ENCODE measurements around the gene SLIT3. TPM values are rescaled to one million over a fixed set of nuclear protein-coding genes. Genes with fewer than 3 reads are reported as not detected.

Gene SLIT3
- total and polyA plus RNA-seq, 4 donors: 4.6 to 48.5 (median 19.8) TPM

- no peak for ATAC-seq (ENCODE audit: insufficient read depth, low FRiP score)
- 80 to 86% methylated on average over 5 of the region's 5 CpGs for WGBS, 2 donors
Measured at GRCh38 chr5:169328401-169328800, 27.5 kb upstream of the SLIT3 start.

GRCh38 chr5:169325273-169325672, 24.3 kb upstream of the SLIT3 start:
- H3K27me3 ChIP-seq (ENCODE audit: control insufficient read depth in 3 of 3, insufficient read depth in 3 of 3, low read length in 2 of 3): no peaks in the 10 kb centered on the region
- no peak overlapping the region for H3K9ac ChIP-seq (ENCODE audit: insufficient read depth in 1 of 2, low read length in 2 of 2)
- 75 to 89% methylated on average over 2 of the region's 2 CpGs for WGBS, 2 donors
- DNase-seq (no peak), ATAC-seq (ENCODE audit: insufficient read depth, low FRiP score) (no peak)
- H3K4me1 ChIP-seq (ENCODE audit: control insufficient read depth in 5 of 5, insufficient read depth in 5 of 5, low read length in 5 of 5): no peaks in the 10 kb centered on the region
- H3K27ac ChIP-seq (ENCODE audit: low read depth in 1 of 2, low read length in 1 of 2): no peak overlapping the region
- no peaks in the 10 kb centered on the region for H3K36me3 ChIP-seq (ENCODE audit: control insufficient read depth in 4 of 4, insufficient read depth in 4 of 4, low read length in 4 of 4)
- no peak overlapping the region for H3K4me3 ChIP-seq
- TF ChIP-seq CTCF (IDR thresholded peaks at IDR 0.05; ENCODE audit: control extremely low read depth, extremely low read depth): no peak
- no peaks in the 10 kb centered on the region for H3K9me3 ChIP-seq (ENCODE audit: control insufficient read depth in 4 of 4, insufficient read depth in 3 of 4, low read length in 3 of 4)

More at GRCh38 chr5:169328401-169328800, 27.5 kb upstream of the SLIT3 start:
- Histone ChIP-seq H3K4me1 (ENCODE audit: control insufficient read depth in 5 of 5, insufficient read depth in 5 of 5, low read length in 5 of 5) (no peaks in the 10 kb centered on the region), H3K27ac (ENCODE audit: low read depth in 1 of 2, low read length in 1 of 2) (no peak overlapping the region), H3K36me3 (ENCODE audit: control insufficient read depth in 4 of 4, insufficient read depth in 4 of 4, low read length in 4 of 4) (no peaks in the 10 kb centered on the region), H3K9me3 (ENCODE audit: control insufficient read depth in 4 of 4, insufficient read depth in 3 of 4, low read length in 3 of 4) (no peaks in the 10 kb centered on the region), H3K9ac (ENCODE audit: insufficient read depth in 1 of 2, low read length in 2 of 2) (no peak overlapping the region), H3K27me3 (ENCODE audit: control insufficient read depth in 3 of 3, insufficient read depth in 3 of 3, low read length in 2 of 3) (no peaks in the 10 kb centered on the region), H3K4me3 (no peak overlapping the region)
- no peak for DNase-seq
- TF ChIP-seq CTCF (IDR thresholded peaks at IDR 0.05; ENCODE audit: control extremely low read depth, extremely low read depth): no peak

- Histone ChIP-seq H3K9me3 (ENCODE audit: control insufficient read depth in 4 of 4, insufficient read depth in 3 of 4, low read length in 3 of 4) (no peaks in the 10 kb centered on the region), H3K9ac (ENCODE audit: insufficient read depth in 1 of 2, low read length in 2 of 2) (no peak overlapping the region), H3K27me3 (ENCODE audit: control insufficient read depth in 3 of 3, insufficient read depth in 3 of 3, low read length in 2 of 3) (peaks cover 0 to 2% (median 0%) of the 10 kb centered on the region in 3 donors), H3K36me3 (ENCODE audit: control insufficient read depth in 4 of 4, insufficient read depth in 4 of 4, low read length in 4 of 4) (no peaks in the 10 kb centered on the region), H3K27ac (ENCODE audit: low read depth in 1 of 2, low read length in 1 of 2) (no peak overlapping the region), H3K4me1 (ENCODE audit: control insufficient read depth in 5 of 5, insufficient read depth in 5 of 5, low read length in 5 of 5) (no peaks in the 10 kb centered on the region), H3K4me3 (no peak overlapping the region)
- WGBS, 2 donors: 91 to 96% methylated on average over 2 of the region's 2 CpGs
- no peak for DNase-seq
- no peak for TF ChIP-seq CTCF (IDR thresholded peaks at IDR 0.05; ENCODE audit: control extremely low read depth, extremely low read depth)
- no peak for ATAC-seq (ENCODE audit: insufficient read depth, low FRiP score)
Measured at GRCh38 chr5:169318556-169318955, 17.6 kb upstream of the SLIT3 start.

GRCh38 chr5:169307646-169308045, 6.7 kb upstream of the SLIT3 start:
- DNase-seq (no peak), ATAC-seq (ENCODE audit: insufficient read depth, low FRiP score) (no peak)
- TF ChIP-seq CTCF (IDR thresholded peaks at IDR 0.05; ENCODE audit: control extremely low read depth, extremely low read depth): no peak
- H3K4me3 ChIP-seq: no peak overlapping the region
- no peak overlapping the region for H3K27ac ChIP-seq (ENCODE audit: low read depth in 1 of 2, low read length in 1 of 2)
- H3K36me3 ChIP-seq (ENCODE audit: control insufficient read depth in 4 of 4, insufficient read depth in 4 of 4, low read length in 4 of 4): no peaks in the 10 kb centered on the region
- H3K4me1 ChIP-seq (ENCODE audit: control insufficient read depth in 5 of 5, insufficient read depth in 5 of 5, low read length in 5 of 5): peaks cover 0 to 2% (median 0%) of the 10 kb centered on the region in 5 donors
- peaks cover 0 to 4% (median 0%) of the 10 kb centered on the region in 3 donors for H3K27me3 ChIP-seq (ENCODE audit: control insufficient read depth in 3 of 3, insufficient read depth in 3 of 3, low read length in 2 of 3)
- H3K9ac ChIP-seq (ENCODE audit: insufficient read depth in 1 of 2, low read length in 2 of 2): no peak overlapping the region
- no peaks in the 10 kb centered on the region for H3K9me3 ChIP-seq (ENCODE audit: control insufficient read depth in 4 of 4, insufficient read depth in 3 of 4, low read length in 3 of 4)
- WGBS, 2 donors: 30 to 56% methylated on average over 2 of the region's 2 CpGs
